Karpas-422 (cell line): Measurements from ENCODE around the gene ROBO1. TPM values are rescaled to one million over a fixed set of nuclear protein-coding genes. Genes with fewer than 3 reads are reported as not detected.
A peak's percentile ranks its signal among the peaks of the same experiment; 100 is the strongest.

ENCODE experiments used
- DNase-seq: peaks from one replicate; pipeline ENCODE4 v3.0.0-alpha.2; 2015
- H2AFZ ChIP-seq: fragments of 200-600 bp; sonication (generic); 2 replicates; pipeline ENCODE4 v1.6.1; 2014; ENCODE audit warnings: antibody characterized with exemption, low read length, mixed read lengths
- H3K27ac ChIP-seq: fragments of 200-600 bp; sonication (generic); 2 replicates; pipeline ENCODE4 v1.5.1; 2014; ENCODE audit warnings: mild to moderate bottlenecking, low read length, moderate library complexity
- H3K27me3 ChIP-seq: fragments of 200-600 bp; sonication (generic); 2 replicates; pipeline ENCODE4 v1.6.1; 2014; ENCODE audit warnings: low read length, mixed read lengths
- H3K36me3 ChIP-seq: fragments of 200-600 bp; sonication (generic); 2 replicates; pipeline ENCODE4 v1.6.1; 2014; ENCODE audit warnings: low read length, mixed read lengths; ENCODE audit not compliant: insufficient read depth
- H3K4me1 ChIP-seq: fragments of 200-600 bp; sonication (generic); 2 replicates; pipeline ENCODE4 v1.6.1; 2014; ENCODE audit warnings: mild to moderate bottlenecking, low read length, mixed read lengths
- H3K4me2 ChIP-seq: fragments of 200-600 bp; sonication (generic); 2 replicates; pipeline ENCODE4 v1.6.1; 2014; ENCODE audit warnings: low read length, low read depth, mild to moderate bottlenecking; ENCODE audit not compliant: poor library complexity, severe bottlenecking
- H3K4me3 ChIP-seq: fragments of 200-600 bp; sonication (generic); 2 replicates; pipeline ENCODE4 v1.5.1; 2014; ENCODE audit warnings: mild to moderate bottlenecking, antibody characterized with exemption, low read length, mixed read lengths
- H3K79me2 ChIP-seq: fragments of 200-600 bp; sonication (generic); 2 replicates; pipeline ENCODE4 v1.6.1; 2014; ENCODE audit warnings: mild to moderate bottlenecking, low read length, mixed read lengths
- H3K9ac ChIP-seq: fragments of 200-600 bp; sonication (generic); 2 replicates; pipeline ENCODE4 v1.6.0; 2014; ENCODE audit warnings: low read length
- H3K9me2 ChIP-seq: fragments of 200-600 bp; sonication (generic), shearing (Covaris generic); replicated peaks from 2 replicates; pipeline ENCODE4 v1.6.0; 2014; ENCODE audit warnings: mild to moderate bottlenecking, low read length, moderate library complexity; ENCODE audit not compliant: insufficient read depth
- H3K9me3 ChIP-seq: fragments of 300-700, 200-600 bp; sonication (generic); 2 replicates; pipeline ENCODE4 v1.6.1; 2014; ENCODE audit warnings: low read length, mixed read lengths
- H4K20me1 ChIP-seq: fragments of 200-600 bp; sonication (generic); 2 replicates; pipeline ENCODE4 v1.6.1; 2014; ENCODE audit warnings: mild to moderate bottlenecking, antibody characterized with exemption, low read length, low read depth; ENCODE audit not compliant: insufficient read depth
- total RNA-seq: library from RNA; depleted of rRNA; stranded (reverse); fragments of >200 nt; shearing (Covaris generic); gene quantifications from 2 replicates; pipeline ENCODE4 v1.2.3, GENCODE V29; 2014; ENCODE audit warnings: low replicate concordance

The ROBO1 gene
- total RNA-seq, 1 experiment from 2014 or later, result not detected

GRCh38 chr3:78721771-78722543 is 1045.8 kb downstream of the ROBO1 start:
- Histone ChIP-seq H3K4me3 (no peak overlapping the region), H3K4me2 (no peak overlapping the region), H3K27me3 (no peaks in the 10 kb centered on the region), H3K9ac (no peak overlapping the region), H3K4me1 (no peaks in the 10 kb centered on the region), H3K36me3 (no peaks in the 10 kb centered on the region), H3K9me3 (no peaks in the 10 kb centered on the region), H3K9me2 (no peaks in the 10 kb centered on the region), H3K27ac (no peak overlapping the region), H4K20me1 (no peaks in the 10 kb centered on the region), H3K79me2 (no peaks in the 10 kb centered on the region), H2AFZ (no peak overlapping the region)
- no peak for DNase-seq

- Histone ChIP-seq H4K20me1 (no peaks in the 10 kb centered on the region), H3K9me3 (no peaks in the 10 kb centered on the region), H3K27ac (no peak overlapping the region), H3K36me3 (no peaks in the 10 kb centered on the region), H2AFZ (no peak overlapping the region), H3K27me3 (no peaks in the 10 kb centered on the region), H3K9ac (no peak overlapping the region), H3K9me2 (no peaks in the 10 kb centered on the region), H3K79me2 (no peaks in the 10 kb centered on the region), H3K4me1 (no peaks in the 10 kb centered on the region), H3K4me2 (no peak overlapping the region), H3K4me3 (no peak overlapping the region)
- DNase-seq, result no peak
Observed at GRCh38 chr3:78718707-78719106, 1049.1 kb downstream of the ROBO1 start.

DNA sequence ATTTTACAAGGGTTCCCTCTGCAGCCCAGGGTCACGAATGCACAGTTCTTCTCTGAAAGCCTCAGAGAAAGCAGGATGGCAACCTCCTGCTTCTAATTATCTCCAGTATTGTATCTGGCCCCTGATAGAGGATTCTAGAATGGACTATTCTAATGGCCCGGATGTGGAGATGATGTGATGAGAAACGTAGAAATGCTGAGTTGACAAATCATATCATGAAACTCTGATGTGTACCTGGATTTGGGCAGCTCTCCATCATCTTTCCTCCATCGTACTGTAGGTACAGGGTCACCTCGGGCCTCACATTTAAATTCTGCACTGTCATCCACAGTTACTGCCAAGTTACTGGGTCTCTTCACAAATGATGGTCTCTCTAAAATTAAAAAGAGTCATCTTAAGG is 1050.8 kb downstream of the ROBO1 start:
- Histone ChIP-seq H3K79me2 (no peaks in the 10 kb centered on the region), H3K9me3 (no peaks in the 10 kb centered on the region), H3K9me2 (no peaks in the 10 kb centered on the region), H2AFZ (no peak overlapping the region), H3K9ac (no peak overlapping the region), H3K4me3 (no peak overlapping the region), H3K36me3 (no peaks in the 10 kb centered on the region), H3K27me3 (no peaks in the 10 kb centered on the region), H4K20me1 (no peaks in the 10 kb centered on the region), H3K4me2 (no peak overlapping the region), H3K27ac (no peak overlapping the region), H3K4me1 (no peaks in the 10 kb centered on the region)
- DNase-seq, result no peak

- no peaks in the 10 kb centered on the region for H3K36me3 ChIP-seq
- H3K9ac ChIP-seq, result no peak overlapping the region
- no peaks in the 10 kb centered on the region for H3K27me3 ChIP-seq
- no peak overlapping the region for H3K4me2 ChIP-seq
- H3K4me3 ChIP-seq, result no peak overlapping the region
- no peaks in the 10 kb centered on the region for H3K4me1 ChIP-seq
- H3K9me2 ChIP-seq, result no peaks in the 10 kb centered on the region
- no peak overlapping the region for H2AFZ ChIP-seq
- H3K27ac ChIP-seq, result no peak overlapping the region
- no peaks in the 10 kb centered on the region for H4K20me1 ChIP-seq
- H3K9me3 ChIP-seq, result no peaks in the 10 kb centered on the region
- no peaks in the 10 kb centered on the region for H3K79me2 ChIP-seq
- DNase-seq, result no peak
Observed at GRCh38 chr3:78712941-78713340, 1054.9 kb downstream of the ROBO1 start.

- no peak overlapping the region for H3K4me3 ChIP-seq
- no peak for DNase-seq
- H3K27me3 ChIP-seq, result no peaks in the 10 kb centered on the region
- H3K4me2 ChIP-seq, result no peak overlapping the region
- H3K27ac ChIP-seq, result no peak overlapping the region
- no peaks in the 10 kb centered on the region for H4K20me1 ChIP-seq
- no peak overlapping the region for H3K9ac ChIP-seq
- H3K9me2 ChIP-seq, result no peaks in the 10 kb centered on the region
- H3K79me2 ChIP-seq, result no peaks in the 10 kb centered on the region
- no peaks in the 10 kb centered on the region for H3K4me1 ChIP-seq
- no peaks in the 10 kb centered on the region for H3K9me3 ChIP-seq
- no peaks in the 10 kb centered on the region for H3K36me3 ChIP-seq
- no peak overlapping the region for H2AFZ ChIP-seq
Observed at GRCh38 chr3:78712270-78712669, 1055.5 kb downstream of the ROBO1 start.

- no peaks in the 10 kb centered on the region for H3K9me3 ChIP-seq
- no peak overlapping the region for H3K27ac ChIP-seq
- no peaks in the 10 kb centered on the region for H3K4me1 ChIP-seq
- H3K79me2 ChIP-seq, result no peaks in the 10 kb centered on the region
- H3K27me3 ChIP-seq, result no peaks in the 10 kb centered on the region; the same call in 1 of the 2 replicates
- no peaks in the 10 kb centered on the region for H3K9me2 ChIP-seq
- no peaks in the 10 kb centered on the region for H3K36me3 ChIP-seq
- DNase-seq, result no peak
- H4K20me1 ChIP-seq, result no peaks in the 10 kb centered on the region
- no peak overlapping the region for H3K9ac ChIP-seq
- H2AFZ ChIP-seq, result no peak overlapping the region
- no peak overlapping the region for H3K4me2 ChIP-seq
- no peak overlapping the region for H3K4me3 ChIP-seq
Observed at GRCh38 chr3:78708565-78709073, 1059.2 kb downstream of the ROBO1 start.

DNA sequence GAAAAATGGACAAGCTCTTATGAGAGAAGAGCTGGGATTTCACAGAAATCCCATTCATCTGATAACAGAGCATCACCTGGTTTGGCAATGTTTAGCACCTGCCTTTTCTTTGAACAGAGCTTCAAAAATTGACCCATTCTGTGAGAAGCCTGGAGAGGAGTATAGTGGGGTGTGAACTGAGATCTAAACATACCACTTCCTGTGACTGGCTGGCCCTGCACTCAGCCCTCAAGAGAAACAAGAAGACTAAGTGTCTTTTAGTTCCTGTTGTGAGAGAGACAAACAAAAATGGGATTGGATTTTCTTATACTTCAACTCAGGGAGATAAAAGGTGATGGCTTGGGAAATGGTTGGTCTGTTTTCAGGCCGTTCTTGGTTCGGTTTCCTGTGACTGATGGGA is 1060.2 kb downstream of the ROBO1 start:
- Histone ChIP-seq H3K27ac (no peak overlapping the region), H3K9me2 (no peaks in the 10 kb centered on the region), H3K4me1 (no peaks in the 10 kb centered on the region), H3K36me3 (no peaks in the 10 kb centered on the region), H4K20me1 (no peaks in the 10 kb centered on the region), H3K9ac (no peak overlapping the region), H3K4me2 (no peak overlapping the region), H2AFZ (peak overlapping the region; percentile 9; the same call in 1 of the 2 replicates), H3K4me3 (no peak overlapping the region), H3K9me3 (no peaks in the 10 kb centered on the region), H3K79me2 (no peaks in the 10 kb centered on the region), H3K27me3 (no peaks in the 10 kb centered on the region; the same call in 1 of the 2 replicates)
- DNase-seq, result no peak

- H3K9ac ChIP-seq, result no peak overlapping the region
- H4K20me1 ChIP-seq, result no peaks in the 10 kb centered on the region
- H2AFZ ChIP-seq, result no peak overlapping the region
- H3K27ac ChIP-seq, result no peak overlapping the region
- H3K9me2 ChIP-seq, result no peaks in the 10 kb centered on the region
- H3K9me3 ChIP-seq, result no peaks in the 10 kb centered on the region
- no peaks in the 10 kb centered on the region; the same call in 1 of the 2 replicates for H3K27me3 ChIP-seq
- H3K4me2 ChIP-seq, result no peak overlapping the region
- no peaks in the 10 kb centered on the region for H3K79me2 ChIP-seq
- no peak overlapping the region for H3K4me3 ChIP-seq
- no peak for DNase-seq
- H3K4me1 ChIP-seq, result no peaks in the 10 kb centered on the region
- H3K36me3 ChIP-seq, result no peaks in the 10 kb centered on the region
Observed at GRCh38 chr3:78706906-78707523, 1060.8 kb downstream of the ROBO1 start.
